Astrocyte of the spinal cord (primary cell): ENCODE measurements around the gene GPR62.
"Not testable (repeated sequence)": the region's sequence is repeated elsewhere in the genome, so short reads cannot be mapped to it uniquely, and the experiment has no call there.

Experiments
- DNase-seq: peaks from one replicate; pipeline ENCODE4 v3.0.0; 2011; ENCODE audit warnings: low read depth, low spot score
- H3K4me3 ChIP-seq: 2 replicates; pipeline ENCODE4 v1.5.1; 2011; ENCODE audit warnings: low read depth, mild to moderate bottlenecking, low read length, moderate library complexity
- CTCF ChIP-seq: IDR thresholded peaks from 2 replicates; pipeline ENCODE4 v1.5.1; 2012; ENCODE audit warnings: low read depth, mild to moderate bottlenecking, low read length, inconsistent platforms
- in situ Hi-C: cut with HindIII; loops from 2 replicates; pipeline ENCODE4 v1.10.0; 2017; ENCODE audit warnings: low sequenced_read_pairs

GPR62 gene

GRCh38 chr3:51955175-51955892 lies at the start of gene GPR62:
TSS of gene GPR62 (plus strand) at chr3:51955381. CDS start at chr3:51955653, 272 bp downstream.
- no peak for TF ChIP-seq CTCF
- no peak within 1 kb of the TSS for H3K4me3 ChIP-seq
- no peak for DNase-seq
- in situ Hi-C loops: no loop called here

GRCh38 chr3:51908026-51908425 lies 47.2 kb upstream of the GPR62 start:
- DNase-seq: no peak
- no peak for TF ChIP-seq CTCF
- no peak overlapping the region for H3K4me3 ChIP-seq
- in situ Hi-C loops: no loop called here

- DNase-seq: no peak
- TF ChIP-seq CTCF: no peak
- no peak overlapping the region for H3K4me3 ChIP-seq
- in situ Hi-C loops: no loop called here
These were observed 38.8 kb upstream of the GPR62 start for GRCh38 chr3:51916418-51916817.

- DNase-seq: no peak
- no peak overlapping the region for H3K4me3 ChIP-seq
- TF ChIP-seq CTCF: no peak
- in situ Hi-C loops: no loop called here
These were observed 34.1 kb upstream of the GPR62 start for GRCh38 chr3:51921081-51921578.

GRCh38 chr3:51927061-51927977 lies 27.9 kb upstream of the GPR62 start:
- TF ChIP-seq CTCF: no peak
- in situ Hi-C loops: no loop called here
- no peak overlapping the region for H3K4me3 ChIP-seq
- DNase-seq: no peak

- H3K4me3 ChIP-seq: no peak overlapping the region
- TF ChIP-seq CTCF: no peak
- DNase-seq: no peak
- in situ Hi-C loops: no loop called here
These were observed 26.7 kb upstream of the GPR62 start for GRCh38 chr3:51928438-51928837.

GRCh38 chr3:51928981-51929380 lies 26.2 kb upstream of the GPR62 start:
- in situ Hi-C loops, H3K4me3 ChIP-seq, DNase-seq: not testable (repeated sequence)
